Lower lobe of right lung (tissue), 2 donors: ENCODE data around the gene GALNT2. TPM values are rescaled to one million over a fixed set of nuclear protein-coding genes. Genes with fewer than 3 reads are reported as not detected.

Source experiments
- ATAC-seq, 2 donors: fragments of 200-7000 bp; cut with Tn5 transposase; one replicate each; pipeline ENCODE4 v1.9.1; 2020 to 2022; ENCODE audit warnings: mild to moderate bottlenecking in 2 of 2, moderate library complexity in 2 of 2
- DNase-seq: peaks from one replicate; pipeline ENCODE4 v3.0.0-alpha.2; 2020
- H3K27ac ChIP-seq: fragments of 200-600 bp; one replicate; pipeline ENCODE4 v1.8.0; 2022
- H3K27me3 ChIP-seq: fragments of 200-600 bp; one replicate; pipeline ENCODE4 v1.8.0; 2022; ENCODE audit warnings: low read depth
- H3K36me3 ChIP-seq: fragments of 200-600 bp; one replicate; pipeline ENCODE4 v1.8.0; 2022; ENCODE audit warnings: mild to moderate bottlenecking
- H3K4me1 ChIP-seq: fragments of 200-600 bp; one replicate; pipeline ENCODE4 v1.8.0; 2022
- H3K4me3 ChIP-seq: fragments of 200-600 bp; one replicate; pipeline ENCODE4 v1.8.0; 2022; ENCODE audit warnings: mild to moderate bottlenecking
- H3K9me3 ChIP-seq: fragments of 200-600 bp; one replicate; pipeline ENCODE4 v1.8.0; 2022
- CTCF ChIP-seq: fragments of 200-600 bp; IDR thresholded peaks from one replicate; pipeline ENCODE4 v1.8.0; 2022; ENCODE audit warnings: antibody characterized with exemption, mild to moderate bottlenecking
- intact Hi-C: fragments of 100-400 bp; cut with DNase I; formaldehyde crosslinking; loops from one replicate; pipeline ENCODE4 v1.11.0; 2022
- total RNA-seq: library from RNA; stranded (reverse); fragmentation: NEBNext Ultra II Directional; extraction: Animal tissue kit (Norgen Biotek cat#: 25700); gene quantifications from one replicate; pipeline ENCODE4 v1.2.1, GENCODE V29; 2021
- donor health status: DM: no; HTN: yes; CAD: no; lungs with severe emphysema.

GALNT2 gene
- total RNA-seq, 1 donor from 2014 or later, result 48.0 TPM

- no peak for TF ChIP-seq CTCF
- peaks cover 8% of the 10 kb centered on the region for H3K36me3 ChIP-seq
- peak overlapping the region; percentile 27 for H3K4me3 ChIP-seq
- ATAC-seq (peak; percentile 58), DNase-seq (no peak)
- intact Hi-C loops, result no loop called here
- peaks cover 5% of the 10 kb centered on the region for H3K4me1 ChIP-seq
- H3K9me3 ChIP-seq, result no peaks in the 10 kb centered on the region
- no peaks in the 10 kb centered on the region for H3K27me3 ChIP-seq
- H3K27ac ChIP-seq, result no peak overlapping the region
Measured at GRCh38 chr1:230176871-230177411, 109.9 kb downstream of the GALNT2 start.

- intact Hi-C loops, result no loop called here
- no peak for TF ChIP-seq CTCF
- Histone ChIP-seq H3K4me1 (peaks cover 5% of the 10 kb centered on the region), H3K27me3 (no peaks in the 10 kb centered on the region), H3K4me3 (no peak overlapping the region), H3K9me3 (no peaks in the 10 kb centered on the region), H3K27ac (no peak overlapping the region), H3K36me3 (peaks cover 8% of the 10 kb centered on the region)
- DNase-seq, result no peak
- no peak for ATAC-seq
Measured at GRCh38 chr1:230179249-230179648, 112.2 kb downstream of the GALNT2 start.

DNA sequence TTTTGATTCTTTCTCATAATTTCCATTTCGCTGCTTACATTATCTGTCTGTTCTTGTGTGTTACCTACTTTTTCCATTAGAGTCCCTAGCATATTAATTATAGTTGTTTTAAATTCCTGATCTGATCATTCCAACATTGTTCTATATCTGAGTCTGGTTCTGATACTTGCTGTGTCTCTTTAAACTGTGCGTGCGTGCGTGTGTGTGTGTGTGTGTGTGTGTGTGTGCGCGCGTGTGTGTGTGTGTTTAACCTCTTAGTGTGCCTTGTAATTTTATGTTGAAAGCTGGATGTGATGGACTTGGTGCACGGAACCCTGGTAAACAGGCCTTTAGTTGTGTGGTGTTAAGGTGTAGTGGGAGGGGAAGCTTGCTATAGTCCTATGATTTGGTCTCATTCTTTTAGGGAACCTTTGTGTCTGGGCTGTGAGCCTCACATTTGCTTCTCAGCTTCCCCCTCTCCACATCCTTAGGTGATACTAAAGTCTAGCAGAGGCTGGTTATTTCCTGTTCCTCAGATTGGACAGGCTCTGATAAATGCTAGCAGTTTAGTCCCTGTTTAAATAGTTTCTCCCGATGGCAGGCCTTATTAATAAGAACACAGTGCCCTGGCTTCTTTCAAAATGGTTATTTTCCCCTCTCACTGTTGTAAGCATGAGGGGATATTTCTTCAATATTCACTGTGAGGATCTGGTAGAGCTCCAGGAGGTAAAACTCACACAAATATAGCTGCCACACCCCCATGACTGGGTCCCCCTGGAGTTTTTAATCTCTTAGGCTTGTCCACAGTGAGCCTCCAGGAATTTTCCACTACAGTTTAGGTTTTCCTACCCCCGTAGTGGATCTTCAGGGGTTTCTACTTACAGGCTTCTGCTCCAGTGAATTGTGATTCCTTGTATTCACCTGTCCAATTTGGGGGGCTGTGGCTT, 118.3 kb downstream of the GALNT2 start:
- Histone ChIP-seq H3K4me3 (peak overlapping the region; percentile 27), H3K36me3 (no peaks in the 10 kb centered on the region), H3K4me1 (peaks cover 29% of the 10 kb centered on the region), H3K27me3 (no peaks in the 10 kb centered on the region), H3K9me3 (no peaks in the 10 kb centered on the region), H3K27ac (peak overlapping the region; percentile 79)
- ATAC-seq (peak; percentile 51 to 68), DNase-seq (no peak)
- intact Hi-C loops, result no loop called here
- no peak for TF ChIP-seq CTCF

DNA sequence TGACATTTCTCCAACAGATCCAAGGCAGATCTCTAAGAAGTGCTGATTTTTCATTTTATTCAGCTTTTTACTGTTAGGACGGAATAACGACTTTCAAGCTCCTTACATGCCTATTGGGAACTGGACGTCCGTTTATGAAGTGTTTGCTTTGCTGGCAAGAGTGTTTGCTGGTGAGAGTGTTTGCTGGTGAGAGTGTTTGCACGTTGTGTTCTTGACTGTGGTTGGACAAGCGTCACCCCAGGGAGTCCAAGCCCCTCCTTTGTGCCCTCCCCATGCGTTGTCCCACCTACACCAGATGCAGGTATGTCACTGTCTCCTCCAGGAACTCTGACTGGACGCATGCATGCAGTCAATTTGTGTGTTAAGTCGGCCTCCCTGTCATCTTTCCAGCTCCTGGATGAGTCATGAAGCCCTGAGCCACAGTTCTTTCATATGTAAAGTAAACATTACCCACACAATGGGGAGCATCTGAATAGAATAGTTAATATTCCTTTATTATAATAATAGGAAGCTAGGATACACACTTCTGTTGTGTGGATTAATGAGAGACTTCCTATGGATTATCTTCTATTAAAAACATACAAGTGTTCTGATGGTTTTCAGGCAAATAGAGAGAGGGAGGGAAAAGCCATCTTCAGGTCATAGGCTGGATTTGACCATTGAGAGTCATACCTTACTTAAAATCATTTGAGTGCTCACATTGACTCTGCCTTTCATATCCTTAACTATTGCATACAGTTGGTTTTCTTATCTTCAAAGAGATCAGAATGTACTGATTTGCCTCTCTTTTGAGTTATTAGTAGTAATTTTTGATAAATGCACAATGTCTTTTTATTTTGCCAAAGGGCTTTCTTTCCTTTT, 119.2 kb downstream of the GALNT2 start:
- TF ChIP-seq CTCF, result no peak
- peak; percentile 84 for DNase-seq
- Histone ChIP-seq H3K27me3 (no peaks in the 10 kb centered on the region), H3K9me3 (no peaks in the 10 kb centered on the region), H3K4me3 (peak overlapping the region; percentile 27), H3K36me3 (no peaks in the 10 kb centered on the region), H3K4me1 (peaks cover 37% of the 10 kb centered on the region), H3K27ac (peak overlapping the region; percentile 79)
- peak; percentile 98 for ATAC-seq
- intact Hi-C loops, result no loop called here

- Histone ChIP-seq H3K36me3 (no peaks in the 10 kb centered on the region), H3K27me3 (no peaks in the 10 kb centered on the region), H3K4me3 (no peak overlapping the region), H3K27ac (peak overlapping the region; percentile 50), H3K4me1 (peaks cover 44% of the 10 kb centered on the region), H3K9me3 (no peaks in the 10 kb centered on the region)
- intact Hi-C loops, result no loop called here
- DNase-seq, result no peak
- no peak for TF ChIP-seq CTCF
- ATAC-seq, result no peak
Measured at GRCh38 chr1:230186874-230187273, 119.8 kb downstream of the GALNT2 start.
